ENCODE measurements around the gene SRRM5.
"Not testable (repeated sequence)": the region's sequence is repeated elsewhere in the genome, so short reads cannot be mapped to it uniquely, and the experiment has no call there.

The SRRM5 gene

GRCh38 chr19:43616954-43617353, 5.1 kb downstream of the SRRM5 start:
- DNase-seq, result no peak

GRCh38 chr19:43618921-43619261, 7.0 kb downstream of the SRRM5 start:
- DNase-seq, result peak; percentile 63

- DNase-seq, result peak; percentile 71
Measured at GRCh38 chr19:43619262-43620060, 7.6 kb downstream of the SRRM5 start, which contains the start of gene ZNF428. TSS of gene ZNF428 (minus strand) at chr19:43619629. CDS start at chr19:43614304, 5,325 bp downstream.

- no peak for DNase-seq
Measured at GRCh38 chr19:43620061-43621001, 8.4 kb downstream of the SRRM5 start.

GRCh38 chr19:43622070-43622469, 10.2 kb downstream of the SRRM5 start:
- DNase-seq, result no peak

- no peak for DNase-seq
Measured at GRCh38 chr19:43622956-43623355, 11.1 kb downstream of the SRRM5 start.

GRCh38 chr19:43623889-43624670, 12.2 kb downstream of the SRRM5 start:
- DNase-seq, result no peak

- no peak for DNase-seq
Measured at GRCh38 chr19:43624933-43625332, 13.0 kb downstream of the SRRM5 start.

GRCh38 chr19:43625918-43626579, 14.2 kb downstream of the SRRM5 start:
- DNase-seq, result no peak

- DNase-seq, result no peak
Measured at GRCh38 chr19:43626838-43627237, 14.9 kb downstream of the SRRM5 start.

- no peak for DNase-seq
Measured at GRCh38 chr19:43628646-43629326, 16.9 kb downstream of the SRRM5 start.

GRCh38 chr19:43631491-43631890, 19.6 kb downstream of the SRRM5 start:
- no peak for DNase-seq

GRCh38 chr19:43633520-43633919, 21.6 kb downstream of the SRRM5 start:
- DNase-seq, result no peak

- no peak for DNase-seq
Measured at GRCh38 chr19:43634068-43634467, 22.2 kb downstream of the SRRM5 start.

- DNase-seq, result no peak
Measured at GRCh38 chr19:43634506-43634871, 22.6 kb downstream of the SRRM5 start.

- DNase-seq, result no peak
Measured at GRCh38 chr19:43634872-43635560, 23.1 kb downstream of the SRRM5 start.

GRCh38 chr19:43635561-43635940, 23.7 kb downstream of the SRRM5 start:
- not testable (repeated sequence) for DNase-seq

GRCh38 chr19:43636121-43636683, 24.3 kb downstream of the SRRM5 start:
- DNase-seq, result no peak

GRCh38 chr19:43638214-43638994, 26.5 kb downstream of the SRRM5 start:
- no peak for DNase-seq

- DNase-seq, result no peak
Measured at GRCh38 chr19:43638995-43639518, 27.2 kb downstream of the SRRM5 start.
